ENCODE data around the gene GOLM1.
A peak's percentile ranks its signal among the peaks of the same experiment; 100 is the strongest.

Gene GOLM1

DNA sequence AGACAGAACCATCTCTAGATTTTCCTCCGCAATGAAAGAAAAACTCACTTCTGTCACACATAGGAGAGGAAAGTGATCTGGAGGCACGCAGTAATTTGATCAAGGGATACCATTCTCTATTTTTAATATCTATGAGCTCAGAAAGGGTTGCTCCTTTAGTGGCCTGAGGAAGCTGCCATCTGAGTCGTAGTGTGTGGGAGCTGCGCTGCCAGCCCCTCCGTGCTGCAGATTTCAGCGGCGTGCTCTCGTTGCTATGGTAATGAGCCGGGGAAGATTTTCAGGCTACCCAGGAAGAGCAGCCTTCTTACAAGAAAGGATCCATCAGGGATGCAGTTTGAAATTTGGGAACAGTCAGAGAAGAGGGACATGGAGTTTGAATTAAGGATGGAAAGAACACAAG is 17.1 kb upstream of the GOLM1 start:
- H3K27ac ChIP-seq = no peak overlapping the region
- H3K27me3 ChIP-seq = no peaks in the 10 kb centered on the region
- H3K9me3 ChIP-seq = no peaks in the 10 kb centered on the region
- H3K4me1 ChIP-seq (ENCODE audit: control insufficient read depth in 1 of 2, insufficient read depth in 1 of 2, low read depth in 1 of 2, low read length in 1 of 2) = no peaks in the 10 kb centered on the region
- TF ChIP-seq, protein P1, sequence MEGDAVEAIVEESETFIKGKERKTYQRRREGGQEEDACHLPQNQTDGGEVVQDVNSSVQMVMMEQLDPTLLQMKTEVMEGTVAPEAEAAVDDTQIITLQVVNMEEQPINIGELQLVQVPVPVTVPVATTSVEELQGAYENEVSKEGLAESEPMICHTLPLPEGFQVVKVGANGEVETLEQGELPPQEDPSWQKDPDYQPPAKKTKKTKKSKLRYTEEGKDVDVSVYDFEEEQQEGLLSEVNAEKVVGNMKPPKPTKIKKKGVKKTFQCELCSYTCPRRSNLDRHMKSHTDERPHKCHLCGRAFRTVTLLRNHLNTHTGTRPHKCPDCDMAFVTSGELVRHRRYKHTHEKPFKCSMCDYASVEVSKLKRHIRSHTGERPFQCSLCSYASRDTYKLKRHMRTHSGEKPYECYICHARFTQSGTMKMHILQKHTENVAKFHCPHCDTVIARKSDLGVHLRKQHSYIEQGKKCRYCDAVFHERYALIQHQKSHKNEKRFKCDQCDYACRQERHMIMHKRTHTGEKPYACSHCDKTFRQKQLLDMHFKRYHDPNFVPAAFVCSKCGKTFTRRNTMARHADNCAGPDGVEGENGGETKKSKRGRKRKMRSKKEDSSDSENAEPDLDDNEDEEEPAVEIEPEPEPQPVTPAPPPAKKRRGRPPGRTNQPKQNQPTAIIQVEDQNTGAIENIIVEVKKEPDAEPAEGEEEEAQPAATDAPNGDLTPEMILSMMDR (IDR thresholded peaks at IDR 0.05) = no peak
- no peak overlapping the region for H3K4me3 ChIP-seq (ENCODE audit: low read depth in 1 of 2, low read length in 1 of 2)
- H3K36me3 ChIP-seq = no peaks in the 10 kb centered on the region

DNA sequence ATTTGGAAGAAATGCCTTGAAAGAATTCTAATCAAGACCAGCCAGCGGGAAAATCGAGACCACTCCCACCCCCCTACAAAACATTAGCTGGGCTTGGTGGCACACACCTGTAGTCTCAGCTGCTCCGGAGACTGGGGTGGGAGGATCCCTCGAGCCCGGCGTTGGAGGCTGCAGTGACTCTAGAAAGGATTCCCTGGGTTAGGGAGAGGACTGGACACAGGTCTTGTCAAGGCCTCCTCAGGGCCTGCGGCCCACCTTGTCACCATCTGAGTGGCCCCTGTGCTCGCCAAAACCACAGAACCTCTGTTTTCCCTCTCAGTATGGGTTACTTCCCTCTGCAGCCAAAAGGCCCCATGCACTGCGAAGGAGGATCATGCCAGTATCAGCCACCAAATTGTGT is 16.5 kb upstream of the GOLM1 start:
- no peak overlapping the region for H3K27ac ChIP-seq
- no peaks in the 10 kb centered on the region for H3K36me3 ChIP-seq
- no peaks in the 10 kb centered on the region for H3K9me3 ChIP-seq
- no peaks in the 10 kb centered on the region for H3K27me3 ChIP-seq
- H3K4me1 ChIP-seq (ENCODE audit: control insufficient read depth in 1 of 2, insufficient read depth in 1 of 2, low read depth in 1 of 2, low read length in 1 of 2) = no peaks in the 10 kb centered on the region
- no peak overlapping the region for H3K4me3 ChIP-seq (ENCODE audit: low read depth in 1 of 2, low read length in 1 of 2)
- TF ChIP-seq, protein P1 (IDR thresholded peaks at IDR 0.05) = no peak

DNA sequence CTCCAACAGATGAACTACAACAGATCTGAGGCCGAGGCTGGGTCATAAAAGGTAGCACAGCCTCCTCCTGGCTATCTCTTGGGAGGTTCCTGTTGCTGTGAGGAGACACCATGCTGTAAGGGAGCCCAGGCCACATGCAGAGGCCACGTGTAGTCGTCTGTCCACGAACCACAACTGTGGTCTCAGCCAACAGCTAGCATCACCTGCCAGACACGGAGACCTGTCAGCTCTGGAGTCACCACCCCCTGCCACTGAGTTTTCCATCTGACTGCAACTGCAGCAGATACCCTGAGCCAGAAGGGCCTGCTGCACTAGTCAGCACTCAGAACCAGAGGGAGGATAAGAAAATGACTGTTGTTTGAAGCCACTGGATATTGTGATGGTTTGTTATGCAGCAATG is 12.7 kb upstream of the GOLM1 start:
- peaks cover 13% of the 10 kb centered on the region for H3K27me3 ChIP-seq
- TF ChIP-seq, protein P1 (IDR thresholded peaks at IDR 0.05) = no peak
- no peaks in the 10 kb centered on the region for H3K4me1 ChIP-seq (ENCODE audit: control insufficient read depth in 1 of 2, insufficient read depth in 1 of 2, low read depth in 1 of 2, low read length in 1 of 2)
- H3K9me3 ChIP-seq = no peaks in the 10 kb centered on the region
- H3K4me3 ChIP-seq (ENCODE audit: low read depth in 1 of 2, low read length in 1 of 2) = no peak overlapping the region
- H3K36me3 ChIP-seq = no peaks in the 10 kb centered on the region
- no peak overlapping the region for H3K27ac ChIP-seq

DNA sequence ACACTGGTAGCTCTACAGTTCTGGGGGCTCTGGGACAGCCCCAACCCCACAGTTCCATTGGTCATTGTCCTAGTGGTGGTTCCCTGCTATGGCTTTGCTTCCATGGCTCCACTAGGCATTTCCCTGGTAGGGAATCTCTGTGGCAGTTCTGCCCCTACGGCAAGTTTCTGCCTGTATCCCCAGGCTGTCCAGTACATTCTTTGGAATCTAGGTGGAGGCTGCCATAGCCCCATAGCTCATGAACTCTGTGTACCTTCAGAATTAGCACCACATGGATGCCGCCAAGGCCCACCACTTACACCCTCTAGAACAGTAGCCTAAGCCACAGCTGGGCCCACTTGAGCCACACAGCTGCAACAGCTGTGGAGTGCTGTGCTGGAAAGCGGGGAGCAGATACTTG is 3.3 kb upstream of the GOLM1 start:
- Histone ChIP-seq H3K27ac (no peak overlapping the region), H3K27me3 (peaks cover 74% of the 10 kb centered on the region), H3K4me3 (ENCODE audit: low read depth in 1 of 2, low read length in 1 of 2) (no peak overlapping the region), H3K9me3 (no peaks in the 10 kb centered on the region), H3K4me1 (ENCODE audit: control insufficient read depth in 1 of 2, insufficient read depth in 1 of 2, low read depth in 1 of 2, low read length in 1 of 2) (peaks cover 14% of the 10 kb centered on the region in 2 experiments), H3K36me3 (no peaks in the 10 kb centered on the region)
- TF ChIP-seq, protein P1 (IDR thresholded peaks at IDR 0.05) = no peak

DNA sequence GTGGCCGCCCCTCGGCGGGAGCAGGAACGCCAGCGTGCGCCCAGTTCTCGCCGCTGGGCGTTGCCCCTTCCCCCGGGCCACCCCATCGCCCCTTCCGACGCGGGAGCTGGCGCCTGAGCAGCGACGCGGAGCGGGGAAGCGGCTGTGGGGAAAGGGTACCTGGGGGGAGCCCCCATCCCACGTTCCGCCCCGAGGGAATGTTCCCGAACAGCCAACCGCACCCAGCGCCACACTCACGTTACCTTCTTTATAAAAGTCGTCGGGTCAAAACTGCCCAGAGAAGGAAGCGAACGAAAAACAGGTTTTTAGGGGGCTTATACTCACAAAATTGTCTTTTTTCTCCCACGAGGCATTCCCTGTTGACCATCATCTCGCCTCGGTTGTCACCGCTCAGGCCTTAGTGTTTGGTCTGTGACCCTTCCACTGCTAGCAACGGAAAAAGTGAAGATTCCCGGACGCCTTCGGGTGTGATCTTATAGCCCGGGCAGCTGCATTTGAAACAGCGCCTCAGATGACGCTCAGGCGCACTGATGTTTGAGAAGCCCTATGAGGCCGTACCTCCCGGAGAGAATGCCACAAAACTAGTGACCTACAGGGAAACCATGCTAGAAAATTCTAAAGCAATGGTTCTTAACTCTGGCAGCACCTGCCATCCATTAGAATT is 475 bp upstream of the GOLM1 start:
- H3K4me1 ChIP-seq (ENCODE audit: control insufficient read depth in 1 of 2, insufficient read depth in 1 of 2, low read depth in 1 of 2, low read length in 1 of 2) = peaks cover 14% of the 10 kb centered on the region in 2 experiments
- no peaks in the 10 kb centered on the region for H3K36me3 ChIP-seq
- peaks cover 89% of the 10 kb centered on the region for H3K27me3 ChIP-seq
- peak overlapping the region; percentile 61 to 65 for H3K4me3 ChIP-seq (ENCODE audit: low read depth in 1 of 2, low read length in 1 of 2)
- TF ChIP-seq, protein P1 (IDR thresholded peaks at IDR 0.05) = no peak
- no peaks in the 10 kb centered on the region for H3K9me3 ChIP-seq
- H3K27ac ChIP-seq = no peak overlapping the region
